NCI-H2107 treated with DMSO at 0.1 percent for 48 hours (cell line): ENCODE data around the gene PLCB3.
A peak's percentile ranks its signal among the peaks of the same experiment; 100 is the strongest.

Experiments used
- DNase-seq: peaks from one replicate; lab custom pipeline; 2025; ENCODE audit not compliant: unreplicated experiment; lab: John Stamatoyannopoulos, UW

PLCB3 gene

GRCh38 chr11:64265176-64266160 lies 14.1 kb downstream of the PLCB3 start:
- DNase-seq: no peak

GRCh38 chr11:64266339-64266738 lies 15.0 kb downstream of the PLCB3 start:
- no peak for DNase-seq

- no peak for DNase-seq
These were observed 16.0 kb downstream of the PLCB3 start for GRCh38 chr11:64267207-64267945.

GRCh38 chr11:64268025-64268892 lies 16.9 kb downstream of the PLCB3 start:
- no peak for DNase-seq

GRCh38 chr11:64268893-64269539 lies 17.7 kb downstream of the PLCB3 start:
- no peak for DNase-seq

GRCh38 chr11:64269540-64270220 lies 18.4 kb downstream of the PLCB3 start:
- DNase-seq: peak; percentile 97

- DNase-seq: no peak
These were observed 23.9 kb downstream of the PLCB3 start for GRCh38 chr11:64275031-64275800.

GRCh38 chr11:64275841-64276240 lies 24.5 kb downstream of the PLCB3 start:
- no peak for DNase-seq

GRCh38 chr11:64276653-64277431 lies 25.5 kb downstream of the PLCB3 start:
- DNase-seq: no peak

- no peak for DNase-seq
These were observed 27.4 kb downstream of the PLCB3 start for GRCh38 chr11:64278576-64279190.

- no peak for DNase-seq
These were observed 30.8 kb downstream of the PLCB3 start for GRCh38 chr11:64281957-64282770.

- DNase-seq: no peak
These were observed 31.8 kb downstream of the PLCB3 start for GRCh38 chr11:64283092-64283491.

- peak; percentile 83 for DNase-seq
These were observed 33.0 kb downstream of the PLCB3 start, which contains the start of gene BAD for GRCh38 chr11:64284048-64284961. BAD (minus strand) TSS chr11:64284665; CDS start chr11:64284368, 297 bp downstream.

GRCh38 chr11:64284962-64285884 lies 33.9 kb downstream of the PLCB3 start, which contains the start of gene GPR137:
GPR137 (plus strand) TSS chr11:64285848; CDS start chr11:64286525, 677 bp downstream.
- peak; percentile 58 for DNase-seq
